K562 (cell line): Measurements from ENCODE around the gene AHNAK. TPM values are rescaled to one million over a fixed set of nuclear protein-coding genes. Genes with fewer than 3 reads are reported as not detected.

ENCODE experiments used
- ARID1B ChIP-seq: fragments of 450-650 bp; IDR thresholded peaks from 2 replicates; pipeline ENCODE4 v1.6.1; 2016; ENCODE audit warnings: antibody characterized with exemption, mild to moderate bottlenecking, inconsistent platforms
- ETV5 ChIP-seq: sonication (generic); formaldehyde crosslinking; IDR thresholded peaks from 2 replicates; pipeline ENCODE4 v1.4.0; 2020; ENCODE audit warnings: low read depth, mild to moderate bottlenecking, missing genetic modification reagents
- FOXJ3 ChIP-seq: sonication (generic); formaldehyde crosslinking; IDR thresholded peaks from 2 replicates; pipeline ENCODE4 v1.4.0; 2020; ENCODE audit warnings: mild to moderate bottlenecking, missing genetic modification reagents
- HMG20A ChIP-seq: fragments of 450-650 bp; formaldehyde crosslinking; conservative IDR thresholded peaks from 2 replicates; pipeline ENCODE4 v1.4.0; 2020; ENCODE audit warnings: mild to moderate bottlenecking, mixed read lengths
- KLF1 ChIP-seq: fragments of 450-650 bp; IDR thresholded peaks from 2 replicates; pipeline ENCODE4 v1.6.1; 2016; ENCODE audit warnings: missing genetic modification characterization, missing compliant biosample characterization
- MCM3 ChIP-seq: fragments of 450-650 bp; IDR thresholded peaks from 2 replicates; pipeline ENCODE4 v1.6.1; 2016
- MEF2D ChIP-seq: conservative IDR thresholded peaks from 2 replicates; pipeline ENCODE4 v1.6.1; 2016; ENCODE audit warnings: low read depth, missing genetic modification characterization, missing compliant biosample characterization
- MTF1 ChIP-seq: fragments of 250-450 bp; sonication (Bioruptor Pico); IDR thresholded peaks from 2 replicates; pipeline ENCODE4 v1.9.0; 2021; ENCODE audit warnings: moderate library complexity, mild to moderate bottlenecking, inconsistent platforms, borderline replicate concordance
- NR1H2 ChIP-seq: sonication (generic); formaldehyde crosslinking; IDR thresholded peaks from 2 replicates; pipeline ENCODE4 v1.4.0; 2020; ENCODE audit warnings: mild to moderate bottlenecking, missing genetic modification reagents
- PHF20 ChIP-seq: fragments of 450-650 bp; IDR thresholded peaks from 2 replicates; pipeline ENCODE4 v1.6.1; 2018; ENCODE audit not compliant: partially characterized antibody
- POLR3A ChIP-seq: IDR thresholded peaks from 2 replicates; pipeline ENCODE4 v1.6.1; 2011; ENCODE audit warnings: borderline replicate concordance, mild to moderate bottlenecking, moderate library complexity; ENCODE audit not compliant: insufficient read length, insufficient read depth; ENCODE audit errors: extremely low read depth
- RAD51 ChIP-seq: fragments of 450-650 bp; IDR thresholded peaks from 2 replicates; pipeline ENCODE4 v1.7.1; 2016; ENCODE audit warnings: low read depth, mild to moderate bottlenecking, borderline replicate concordance
- SIN3A ChIP-seq, 2 experiments: fragments of 150-350 bp in 1 of 2; IDR thresholded peaks; 2 replicates each; pipeline ENCODE4 v1.6.1; 2011 to 2016; ENCODE audit warnings: borderline replicate concordance in 2 of 2, low read depth in 2 of 2, low read length in 2 of 2, mild to moderate bottlenecking in 2 of 2, moderate library complexity in 2 of 2; ENCODE audit not compliant: control insufficient read depth in 1 of 2
- TAL1 ChIP-seq: fragments of 450-650 bp; IDR thresholded peaks from 2 replicates; pipeline ENCODE4 v1.6.1; 2016; ENCODE audit warnings: mild to moderate bottlenecking
- TCF7L2 ChIP-seq: fragments of 150-350 bp; IDR thresholded peaks from 2 replicates; pipeline ENCODE4 v1.6.1; 2016; ENCODE audit warnings: low read depth, mild to moderate bottlenecking, low read length, moderate library complexity
- TEAD1 ChIP-seq, 2 experiments: fragments of 450-650 bp in 1 of 2; sonication (generic) in 1 of 2; formaldehyde crosslinking; IDR thresholded peaks; 2 replicates each; pipeline versions ENCODE4 v1.4.0 to v1.8.0; 2020 to 2022; ENCODE audit warnings: mild to moderate bottlenecking in 2 of 2, missing genetic modification reagents in 1 of 2
- TEAD2 ChIP-seq: fragments of 450-650 bp; IDR thresholded peaks from 2 replicates; pipeline ENCODE4 v1.6.1; 2016; ENCODE audit warnings: missing genetic modification characterization, control low read depth, missing compliant biosample characterization
- UBTF ChIP-seq, 2 experiments: IDR thresholded peaks; 2 replicates each; pipeline ENCODE4 v1.6.1; 2012; ENCODE audit warnings: improper control_type of control experiment in 2 of 2, low read depth in 2 of 2, low read length in 2 of 2, borderline replicate concordance in 1 of 2
- ZBTB8A ChIP-seq: fragments of 450-650 bp; IDR thresholded peaks from 2 replicates; pipeline ENCODE4 v1.6.1; 2018; ENCODE audit warnings: mild to moderate bottlenecking, moderate library complexity; ENCODE audit not compliant: partially characterized antibody
- ZNF354B ChIP-seq: fragments of 250-450 bp; sonication (Bioruptor Pico); IDR thresholded peaks from 2 replicates; pipeline ENCODE4 v1.4.0; 2020
- ZNF707 ChIP-seq: fragments of 250-450 bp; sonication (Bioruptor Pico); conservative IDR thresholded peaks from 2 replicates; pipeline ENCODE4 v1.8.0; 2022; ENCODE audit warnings: inconsistent platforms, mild to moderate bottlenecking, moderate library complexity
- polyA plus RNA-seq, 8 experiments: library from polyadenylated mRNA; depleted of rRNA in 4 of 8; stranded (reverse) in 5 of 8; unstranded in 3 of 8; fragments of >200 nt; fragmentation: Nextera tagmentation in 2 of 8; fragmentation: Illumina TruSeq in 1 of 8; extraction: Ambion mirVana in 2 of 8; extraction: Trizol in 1 of 8; gene quantifications; 2 replicates each; pipeline versions ENCODE4 v1.2.1 to v1.2.3, GENCODE V29; 2011 to 2014; ENCODE audit warnings: inconsistent platforms in 1 of 8, missing spikeins in 1 of 8
- total RNA-seq, 7 experiments: library from RNA; depleted of rRNA in 6 of 7; stranded (reverse); fragments of >200 nt in 6 of 7; fragmentation: Illumina TruSeq in 2 of 7; extraction: Trizol in 2 of 7; gene quantifications; 2 replicates each; pipeline versions ENCODE4 v1.2.1 to v1.2.3, GENCODE V29; 2011 to 2021; ENCODE audit warnings: low replicate concordance in 1 of 7
- TF ChIP-seq, protein P1 (sequence below): fragments of 250-450 bp; sonication (Bioruptor Pico); IDR thresholded peaks from 2 replicates; pipeline ENCODE4 v1.4.0; 2020; ENCODE audit warnings: mild to moderate bottlenecking, moderate library complexity

The AHNAK gene
- total and polyA plus RNA-seq, 9 of the 15 experiments (the other 6 are each of a cell fraction or from before 2014, with no cell fraction given): 1.5 to 89.7 (median 45.0) TPM

DNA sequence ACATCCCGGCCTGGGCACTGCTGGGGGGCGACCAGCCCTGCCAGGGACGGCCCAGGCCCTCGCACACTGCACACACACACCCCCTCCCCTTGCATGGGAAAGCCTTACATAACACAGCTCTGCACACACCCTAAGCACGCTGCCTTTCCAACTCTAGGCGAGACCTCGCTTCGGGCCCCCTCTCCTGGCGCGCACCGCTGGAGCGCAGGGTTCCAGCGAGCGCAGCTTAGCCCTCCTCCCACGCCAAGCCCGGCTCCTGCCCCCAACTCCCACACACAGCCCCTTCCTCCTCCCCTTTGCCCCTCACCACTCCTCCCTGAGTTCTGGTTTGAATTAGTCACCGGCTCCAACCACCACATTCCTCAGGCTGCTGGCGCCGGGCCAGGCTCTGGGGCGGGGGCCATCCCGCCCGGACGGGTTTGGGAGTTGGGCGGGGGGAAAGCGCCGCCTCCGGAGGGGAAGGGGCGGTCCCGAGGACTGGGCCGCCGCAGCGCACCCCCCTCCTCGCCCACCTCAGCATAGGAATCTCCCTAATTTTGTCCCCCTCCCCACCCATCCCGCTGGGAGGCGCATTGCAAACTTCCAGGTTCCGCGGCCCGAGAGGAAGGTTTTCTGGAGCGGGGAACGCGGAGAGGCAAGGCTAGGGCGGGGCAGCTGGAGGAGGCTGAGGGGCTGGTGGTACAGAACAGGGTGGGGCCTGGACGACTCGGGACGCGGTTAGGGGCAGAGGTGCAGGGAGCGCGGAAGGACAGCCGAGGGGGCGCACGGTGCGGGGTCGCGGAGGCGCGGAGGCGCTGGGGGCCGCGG lies 966 bp downstream of the AHNAK start (continued):
- TF ChIP-seq RAD51 (no peak), ETV5 (CRISPR knock-in tag) (no peak), TEAD2 (0 out of 2 replicates have a peak, but pooled peaks have one; percentile 37), POLR3A (no peak), FOXJ3 (no peak), HMG20A (no peak), ZBTB8A (no peak), SIN3A (IDR thresholded peaks at IDR 0.05; ENCODE audit: borderline replicate concordance in 2 of 2, control insufficient read depth in 1 of 2, low read depth in 2 of 2, low read length in 2 of 2) (peak; percentile 37 to 62; a peak in 1 of 4 replicates), PHF20 (no peak), UBTF (IDR thresholded peaks at IDR 0.05; ENCODE audit: borderline replicate concordance in 1 of 2, low read depth in 2 of 2, low read length in 2 of 2) (peak; percentile 31 to 55; a peak in 2 of 4 replicates), MCM3 (no peak), KLF1 (tag) (no peak), NR1H2 (CRISPR knock-in tag) (no peak; the same call in 1 of the 2 replicates), ZNF707 (CRISPR knock-in tag) (no peak), MEF2D (no peak), ARID1B (peak; percentile 87), TAL1 (no peak), ZNF354B (CRISPR knock-in tag) (no peak), TEAD1 (CRISPR knock-in tag; IDR thresholded peaks at IDR 0.05) (peak; percentile 93 to 96), MTF1 (CRISPR knock-in tag) (no peak), TCF7L2 (no peak)
- TF ChIP-seq, protein P1, sequence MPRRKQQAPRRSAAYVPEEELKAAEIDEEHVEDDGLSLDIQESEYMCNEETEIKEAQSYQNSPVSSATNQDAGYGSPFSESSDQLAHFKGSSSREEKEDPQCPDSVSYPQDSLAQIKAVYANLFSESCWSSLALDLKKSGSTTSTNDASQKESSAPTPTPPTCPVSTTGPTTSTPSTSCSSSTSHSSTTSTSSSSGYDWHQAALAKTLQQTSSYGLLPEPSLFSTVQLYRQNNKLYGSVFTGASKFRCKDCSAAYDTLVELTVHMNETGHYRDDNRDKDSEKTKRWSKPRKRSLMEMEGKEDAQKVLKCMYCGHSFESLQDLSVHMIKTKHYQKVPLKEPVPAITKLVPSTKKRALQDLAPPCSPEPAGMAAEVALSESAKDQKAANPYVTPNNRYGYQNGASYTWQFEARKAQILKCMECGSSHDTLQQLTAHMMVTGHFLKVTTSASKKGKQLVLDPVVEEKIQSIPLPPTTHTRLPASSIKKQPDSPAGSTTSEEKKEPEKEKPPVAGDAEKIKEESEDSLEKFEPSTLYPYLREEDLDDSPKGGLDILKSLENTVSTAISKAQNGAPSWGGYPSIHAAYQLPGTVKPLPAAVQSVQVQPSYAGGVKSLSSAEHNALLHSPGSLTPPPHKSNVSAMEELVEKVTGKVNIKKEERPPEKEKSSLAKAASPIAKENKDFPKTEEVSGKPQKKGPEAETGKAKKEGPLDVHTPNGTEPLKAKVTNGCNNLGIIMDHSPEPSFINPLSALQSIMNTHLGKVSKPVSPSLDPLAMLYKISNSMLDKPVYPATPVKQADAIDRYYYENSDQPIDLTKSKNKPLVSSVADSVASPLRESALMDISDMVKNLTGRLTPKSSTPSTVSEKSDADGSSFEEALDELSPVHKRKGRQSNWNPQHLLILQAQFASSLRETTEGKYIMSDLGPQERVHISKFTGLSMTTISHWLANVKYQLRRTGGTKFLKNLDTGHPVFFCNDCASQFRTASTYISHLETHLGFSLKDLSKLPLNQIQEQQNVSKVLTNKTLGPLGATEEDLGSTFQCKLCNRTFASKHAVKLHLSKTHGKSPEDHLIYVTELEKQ: no peak
